ENCODE results near the gene ST3GAL5. TPM values are rescaled to one million over a fixed set of nuclear protein-coding genes. Genes with fewer than 3 reads are reported as not detected.

ST3GAL5 gene
- total RNA-seq, 1 donor from 2014 or later: 20.0 TPM

DNA sequence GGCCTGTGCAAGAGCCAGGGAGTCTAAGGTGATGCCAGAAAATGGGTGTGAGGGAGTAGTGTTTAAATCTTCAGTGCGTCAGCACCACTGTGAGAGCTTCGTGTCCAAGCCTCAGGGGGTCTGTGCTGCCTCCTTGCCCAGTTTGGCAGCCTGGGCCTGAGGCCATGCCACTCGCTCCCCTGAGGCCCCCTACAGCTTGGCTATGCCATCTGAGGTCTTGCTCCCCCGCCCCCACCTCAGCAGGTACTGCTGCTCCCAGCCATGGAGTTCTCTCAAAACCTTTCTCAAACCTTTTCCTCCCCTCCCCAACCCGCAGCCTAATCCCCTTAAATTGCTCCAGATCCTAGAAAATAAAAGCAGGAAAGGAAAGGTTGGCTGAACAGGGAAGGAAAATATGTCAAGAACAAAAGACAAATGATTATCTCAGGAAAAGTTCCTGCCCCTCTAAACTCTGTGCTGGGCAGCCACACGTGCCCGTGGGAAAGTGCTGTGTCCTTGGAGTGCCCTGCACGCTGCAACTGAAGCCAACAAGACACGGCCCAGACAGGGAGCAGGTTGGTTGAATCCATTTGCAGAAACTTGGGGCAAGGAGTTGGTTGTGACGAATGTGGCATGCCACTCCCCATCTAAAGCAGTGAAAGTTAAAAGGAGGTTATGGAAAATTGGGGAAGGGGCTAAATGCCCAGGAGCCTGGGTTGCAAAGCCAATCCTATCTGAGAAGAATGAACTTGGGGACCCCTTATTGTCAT is 73.8 kb downstream of the ST3GAL5 start:
- H3K4me2 ChIP-seq (ENCODE audit: low read length): no peak overlapping the region
- peaks cover 5% of the 10 kb centered on the region for H3K4me1 ChIP-seq (ENCODE audit: insufficient read depth, low read length)
- H3K27ac ChIP-seq (ENCODE audit: low read depth, low read length): no peak overlapping the region
- H3K9me3 ChIP-seq (ENCODE audit: insufficient read depth, low read depth, low read length): no peaks in the 10 kb centered on the region
- H3K36me3 Mint-ChIP-seq (ENCODE audit: low read depth, unreplicated experiment): no peaks in the 10 kb centered on the region
- no peaks in the 10 kb centered on the region for H3K36me3 ChIP-seq (ENCODE audit: insufficient read depth, low read length)
- TF ChIP-seq EZH2 (IDR thresholded peaks at IDR 0.05; ENCODE audit: insufficient read depth, low read length): no peak
- TF ChIP-seq, protein P1, sequence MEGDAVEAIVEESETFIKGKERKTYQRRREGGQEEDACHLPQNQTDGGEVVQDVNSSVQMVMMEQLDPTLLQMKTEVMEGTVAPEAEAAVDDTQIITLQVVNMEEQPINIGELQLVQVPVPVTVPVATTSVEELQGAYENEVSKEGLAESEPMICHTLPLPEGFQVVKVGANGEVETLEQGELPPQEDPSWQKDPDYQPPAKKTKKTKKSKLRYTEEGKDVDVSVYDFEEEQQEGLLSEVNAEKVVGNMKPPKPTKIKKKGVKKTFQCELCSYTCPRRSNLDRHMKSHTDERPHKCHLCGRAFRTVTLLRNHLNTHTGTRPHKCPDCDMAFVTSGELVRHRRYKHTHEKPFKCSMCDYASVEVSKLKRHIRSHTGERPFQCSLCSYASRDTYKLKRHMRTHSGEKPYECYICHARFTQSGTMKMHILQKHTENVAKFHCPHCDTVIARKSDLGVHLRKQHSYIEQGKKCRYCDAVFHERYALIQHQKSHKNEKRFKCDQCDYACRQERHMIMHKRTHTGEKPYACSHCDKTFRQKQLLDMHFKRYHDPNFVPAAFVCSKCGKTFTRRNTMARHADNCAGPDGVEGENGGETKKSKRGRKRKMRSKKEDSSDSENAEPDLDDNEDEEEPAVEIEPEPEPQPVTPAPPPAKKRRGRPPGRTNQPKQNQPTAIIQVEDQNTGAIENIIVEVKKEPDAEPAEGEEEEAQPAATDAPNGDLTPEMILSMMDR (IDR thresholded peaks at IDR 0.05; ENCODE audit: insufficient read depth, low read depth, low read length): no peak
- H3K4me1 Mint-ChIP-seq (ENCODE audit: low read depth, unreplicated experiment): no peaks in the 10 kb centered on the region
- no peak overlapping the region for H3K4me3 ChIP-seq (ENCODE audit: insufficient read depth, low read depth, low read length)
- FAIRE-seq: no peak
- no peak overlapping the region for H3K27ac Mint-ChIP-seq (ENCODE audit: unreplicated experiment)
- no peaks in the 10 kb centered on the region for H4K20me1 ChIP-seq (ENCODE audit: insufficient read depth, low read length)
- H3K9ac ChIP-seq (ENCODE audit: low read length): no peak overlapping the region
- peaks cover 48% of the 10 kb centered on the region for H3K27me3 Mint-ChIP-seq (ENCODE audit: low read depth, unreplicated experiment)
- no peak overlapping the region for H2AFZ ChIP-seq (ENCODE audit: low read depth, low read length)
- H3K4me3 Mint-ChIP-seq (ENCODE audit: unreplicated experiment): no peak overlapping the region
- peaks cover 1% of the 10 kb centered on the region for H3K27me3 ChIP-seq (ENCODE audit: insufficient read depth, low read length)
- DNase-seq (ENCODE audit: low read depth): no peak
- no peaks in the 10 kb centered on the region for H3K79me2 ChIP-seq (ENCODE audit: insufficient read depth, low read length)
- H3K9me3 Mint-ChIP-seq (ENCODE audit: unreplicated experiment): no peaks in the 10 kb centered on the region

DNA sequence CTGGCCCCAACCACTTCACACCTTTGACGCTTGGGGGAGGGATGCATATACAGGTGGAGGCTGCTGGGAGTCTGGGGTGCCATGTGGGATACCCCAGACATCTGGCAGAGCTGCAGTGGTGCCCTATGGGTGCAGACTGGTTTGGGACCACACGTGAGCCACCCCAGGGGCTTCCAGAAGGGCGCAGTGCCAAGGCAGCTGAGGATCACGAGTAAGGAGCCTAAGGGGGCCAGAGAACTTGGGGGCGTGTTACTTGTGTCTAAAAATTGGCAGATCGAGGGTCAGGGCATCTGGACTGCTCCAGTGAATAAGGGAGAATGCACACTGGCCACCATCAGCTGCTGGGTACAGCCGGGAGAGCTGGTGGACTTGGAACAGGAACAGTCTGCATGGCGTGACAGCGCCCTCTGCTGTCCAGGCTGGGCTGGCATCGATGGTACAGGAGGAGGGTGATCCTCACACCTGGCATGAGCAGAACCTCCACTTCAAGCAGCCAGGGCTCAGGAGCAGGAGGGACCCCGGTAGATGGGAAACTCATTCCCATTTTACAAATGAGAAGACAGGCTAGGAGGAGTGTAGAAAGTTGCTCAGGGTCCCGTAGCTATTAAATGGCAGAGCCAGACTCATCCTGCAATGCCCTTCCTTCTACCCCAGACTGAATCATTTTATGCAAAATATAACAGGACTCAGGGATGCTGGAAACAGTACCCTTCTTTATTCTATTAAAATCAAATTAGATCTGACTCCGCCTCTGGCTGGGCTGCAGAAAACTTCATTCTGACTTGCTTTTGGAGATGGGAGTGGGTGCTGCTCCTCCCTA is 74.6 kb downstream of the ST3GAL5 start:
- H3K27me3 ChIP-seq (ENCODE audit: insufficient read depth, low read length): no peaks in the 10 kb centered on the region
- Mint-ChIP-seq H3K9me3 (ENCODE audit: unreplicated experiment) (no peaks in the 10 kb centered on the region), H3K4me3 (ENCODE audit: unreplicated experiment) (no peak overlapping the region), H3K4me1 (ENCODE audit: low read depth, unreplicated experiment) (no peaks in the 10 kb centered on the region), H3K36me3 (ENCODE audit: low read depth, unreplicated experiment) (no peaks in the 10 kb centered on the region), H3K27ac (ENCODE audit: unreplicated experiment) (peak overlapping the region; percentile 50), H3K27me3 (ENCODE audit: low read depth, unreplicated experiment) (peaks cover 46% of the 10 kb centered on the region)
- peaks cover 5% of the 10 kb centered on the region for H3K4me1 ChIP-seq (ENCODE audit: insufficient read depth, low read length)
- H3K9me3 ChIP-seq (ENCODE audit: insufficient read depth, low read depth, low read length): no peaks in the 10 kb centered on the region
- H3K27ac ChIP-seq (ENCODE audit: low read depth, low read length): no peak overlapping the region
- no peak overlapping the region for H3K9ac ChIP-seq (ENCODE audit: low read length)
- H3K79me2 ChIP-seq (ENCODE audit: insufficient read depth, low read length): no peaks in the 10 kb centered on the region
- H3K36me3 ChIP-seq (ENCODE audit: insufficient read depth, low read length): no peaks in the 10 kb centered on the region
- H3K4me3 ChIP-seq (ENCODE audit: insufficient read depth, low read depth, low read length): no peak overlapping the region
- no peaks in the 10 kb centered on the region for H4K20me1 ChIP-seq (ENCODE audit: insufficient read depth, low read length)
- DNase-seq (ENCODE audit: low read depth) (peak; percentile 48), FAIRE-seq (no peak)
- H3K4me2 ChIP-seq (ENCODE audit: low read length): no peak overlapping the region
- TF ChIP-seq, protein P1 (IDR thresholded peaks at IDR 0.05; ENCODE audit: insufficient read depth, low read depth, low read length): peak; percentile 93
- TF ChIP-seq EZH2 (IDR thresholded peaks at IDR 0.05; ENCODE audit: insufficient read depth, low read length): no peak
- no peak overlapping the region for H2AFZ ChIP-seq (ENCODE audit: low read depth, low read length)

Measured in astrocyte (in vitro differentiated cells and primary cell).